HG02840 (cell line): ENCODE data around the gene BCAP29.
"Not testable (repeated sequence)": the region's sequence is repeated elsewhere in the genome, so short reads cannot be mapped to it uniquely, and the experiment has no call there.

ENCODE experiments used
- ATAC-seq: cut with Tn5 transposase; IDR thresholded peaks from one replicate; pipeline ENCODE4 v1.9.1; 2021; ENCODE audit warnings: mild to moderate bottlenecking, moderate library complexity, moderate number of reproducible peaks; ENCODE audit not compliant: unreplicated experiment, low FRiP score

Gene BCAP29

GRCh38 chr7:107579885-107580715 lies at the start of gene BCAP29:
BCAP29 (plus strand) TSS chr7:107580246; CDS start chr7:107580773, 527 bp downstream.
- peak; percentile 92 for ATAC-seq

DNA sequence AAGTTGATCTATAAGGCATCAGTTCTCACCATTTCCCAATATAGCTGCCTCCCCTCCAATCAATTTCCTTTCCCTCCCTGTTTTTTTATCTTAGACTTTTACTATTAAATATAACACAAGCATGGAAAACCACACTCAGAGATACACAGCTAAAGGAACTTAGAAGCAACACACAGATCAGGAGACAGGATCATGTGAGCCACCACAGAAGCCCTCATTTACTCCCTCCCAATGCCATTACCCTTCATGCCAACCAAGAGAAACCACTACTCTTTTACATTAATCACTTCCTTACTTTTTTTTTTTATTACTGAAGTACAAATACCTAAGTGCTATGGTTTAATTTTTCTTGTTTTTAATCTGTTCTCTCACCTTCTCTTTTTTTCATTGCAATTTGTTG lies 49.3 kb upstream of the BCAP29 start:
- ATAC-seq = no peak

DNA sequence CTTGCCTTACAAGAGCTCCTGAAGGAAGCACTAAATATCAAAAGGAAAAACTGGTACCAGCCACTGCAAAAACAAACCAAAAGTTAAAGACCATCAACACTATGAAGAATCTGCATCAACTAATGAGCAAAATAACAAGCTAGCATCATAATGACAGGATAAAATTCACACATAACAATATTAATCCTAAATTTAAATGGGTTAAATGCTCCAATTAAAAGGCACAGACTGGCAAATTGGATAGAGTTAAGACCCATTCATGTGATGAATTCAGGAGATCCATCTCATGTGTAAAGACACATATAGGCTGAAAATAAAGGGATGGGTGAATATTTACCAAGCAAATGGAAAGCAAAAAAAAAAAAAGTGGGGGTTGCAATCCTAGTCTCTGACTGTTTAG lies 45.9 kb upstream of the BCAP29 start:
- no peak for ATAC-seq

DNA sequence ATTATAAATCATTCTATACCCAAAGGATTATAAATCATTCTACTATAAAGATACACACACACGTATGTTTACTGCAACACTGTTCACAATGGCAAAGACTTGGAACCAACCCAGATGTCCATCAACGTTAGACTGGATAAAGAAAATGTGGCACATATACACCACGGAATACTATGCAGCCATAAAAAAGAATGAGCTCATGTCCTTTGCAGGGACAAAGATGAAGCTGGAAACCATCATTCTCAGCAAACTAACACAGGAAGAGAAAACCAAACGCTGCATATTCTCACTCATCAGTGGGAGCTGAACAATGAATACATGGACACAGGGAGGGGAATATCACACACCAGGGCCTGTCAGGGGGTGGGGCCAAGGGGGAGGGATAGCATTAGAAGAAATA lies 42.8 kb upstream of the BCAP29 start:
- ATAC-seq = not testable (repeated sequence)

GRCh38 chr7:107538001-107538400 lies 42.0 kb upstream of the BCAP29 start:
- ATAC-seq = no peak

- ATAC-seq = no peak
Measured at GRCh38 chr7:107543338-107543993, 36.6 kb upstream of the BCAP29 start.

GRCh38 chr7:107544848-107545591 lies 35.0 kb upstream of the BCAP29 start:
- no peak for ATAC-seq

- ATAC-seq = no peak
Measured at GRCh38 chr7:107551936-107552335, 28.1 kb upstream of the BCAP29 start.

- ATAC-seq = no peak
Measured at GRCh38 chr7:107555893-107556292, 24.2 kb upstream of the BCAP29 start.

DNA sequence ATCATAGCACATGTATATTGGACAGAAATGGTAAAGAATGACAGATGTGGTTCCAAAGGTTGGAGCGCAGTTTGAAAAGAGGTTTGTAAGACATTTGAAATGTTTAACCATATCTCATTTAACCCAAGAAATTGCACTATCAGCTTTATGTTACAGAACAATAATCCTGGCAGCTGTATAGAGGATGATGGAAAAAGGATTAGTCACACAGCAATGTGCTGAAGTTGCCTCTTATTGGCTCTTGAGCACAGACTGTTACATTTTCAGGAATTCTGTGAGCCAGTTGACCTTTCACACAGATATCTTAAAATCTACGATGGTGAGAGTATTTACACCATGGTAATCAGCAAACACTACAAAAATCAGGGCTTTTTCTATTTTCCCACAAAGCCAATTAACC lies 20.2 kb upstream of the BCAP29 start:
- ATAC-seq = no peak

DNA sequence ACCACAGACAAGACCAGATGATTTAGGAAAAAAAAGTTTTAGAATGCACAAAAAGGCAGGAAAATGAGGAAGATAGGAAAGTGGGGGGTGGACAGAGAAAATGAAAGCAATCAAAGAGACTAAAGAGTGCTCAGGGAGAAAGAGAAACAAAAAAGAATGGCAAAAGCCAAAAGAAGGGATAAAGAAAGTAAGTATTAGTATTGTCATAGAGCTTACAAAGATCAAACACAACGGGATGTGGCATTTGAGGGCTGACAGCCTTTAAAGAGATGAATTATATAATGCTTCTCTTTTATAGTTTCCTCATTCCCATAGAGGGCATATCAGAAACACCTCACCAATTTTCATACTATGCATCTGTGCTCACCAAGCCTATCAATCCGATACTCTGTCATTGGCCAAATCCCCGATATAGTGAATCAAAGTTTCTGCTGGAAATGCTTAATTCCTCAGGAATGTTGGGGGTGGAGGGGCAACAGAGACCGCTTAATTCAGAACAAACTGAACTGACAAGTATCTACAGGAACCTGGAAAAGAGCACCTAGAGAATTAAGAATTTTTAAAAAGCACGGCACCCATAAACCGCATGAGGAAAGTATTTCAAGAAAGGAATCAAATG lies 19.0 kb upstream of the BCAP29 start:
- ATAC-seq = no peak

GRCh38 chr7:107563081-107563774 lies 16.8 kb upstream of the BCAP29 start:
- ATAC-seq = peak; percentile 53

- ATAC-seq = peak; percentile 95
Measured at GRCh38 chr7:107563775-107564552, 16.1 kb upstream of the BCAP29 start, which contains the start of the genes COG5 and DUS4L. COG5 (minus strand) TSS chr7:107563920; CDS start chr7:107563896, 24 bp downstream. DUS4L (plus strand) TSS chr7:107563971; CDS start chr7:107567071, 3,100 bp downstream.

- ATAC-seq = no peak
Measured at GRCh38 chr7:107564553-107565298, 15.3 kb upstream of the BCAP29 start.

GRCh38 chr7:107570298-107570697 lies 9.7 kb upstream of the BCAP29 start:
- ATAC-seq = no peak

DNA sequence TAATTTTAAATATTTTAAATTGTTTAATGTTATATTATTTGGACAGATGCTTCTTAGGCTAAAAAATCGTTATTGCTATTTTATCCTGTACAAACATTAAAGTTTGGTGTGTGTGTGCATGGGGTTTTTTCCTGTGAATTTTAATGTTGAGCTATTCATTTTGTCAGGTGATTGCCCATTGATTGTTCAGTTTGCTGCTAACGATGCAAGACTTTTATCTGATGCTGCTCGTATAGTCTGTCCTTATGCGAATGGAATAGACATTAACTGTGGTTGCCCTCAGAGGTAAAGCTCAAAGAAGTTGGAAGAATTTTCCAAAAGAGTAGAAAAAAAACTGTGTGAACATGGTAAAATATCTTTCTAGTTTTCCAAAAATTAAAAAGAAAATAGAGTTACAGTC lies 6.5 kb upstream of the BCAP29 start:
- no peak for ATAC-seq

DNA sequence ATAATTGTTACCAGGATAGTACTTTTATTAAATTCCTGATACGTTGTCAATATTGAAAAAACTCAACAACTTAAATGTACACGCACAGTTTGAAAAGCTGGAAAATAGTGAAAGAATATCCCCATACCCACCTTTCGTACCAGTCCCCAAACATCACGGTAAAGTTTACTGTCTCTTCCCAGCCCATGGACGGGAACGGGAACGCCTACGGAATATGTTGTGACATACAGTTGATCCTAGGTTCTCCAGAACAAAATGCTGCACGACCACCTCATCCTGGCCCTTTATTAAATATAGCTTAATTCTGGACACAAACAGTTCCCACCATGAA lies 527 bp upstream of the BCAP29 start:
- ATAC-seq = no peak

DNA sequence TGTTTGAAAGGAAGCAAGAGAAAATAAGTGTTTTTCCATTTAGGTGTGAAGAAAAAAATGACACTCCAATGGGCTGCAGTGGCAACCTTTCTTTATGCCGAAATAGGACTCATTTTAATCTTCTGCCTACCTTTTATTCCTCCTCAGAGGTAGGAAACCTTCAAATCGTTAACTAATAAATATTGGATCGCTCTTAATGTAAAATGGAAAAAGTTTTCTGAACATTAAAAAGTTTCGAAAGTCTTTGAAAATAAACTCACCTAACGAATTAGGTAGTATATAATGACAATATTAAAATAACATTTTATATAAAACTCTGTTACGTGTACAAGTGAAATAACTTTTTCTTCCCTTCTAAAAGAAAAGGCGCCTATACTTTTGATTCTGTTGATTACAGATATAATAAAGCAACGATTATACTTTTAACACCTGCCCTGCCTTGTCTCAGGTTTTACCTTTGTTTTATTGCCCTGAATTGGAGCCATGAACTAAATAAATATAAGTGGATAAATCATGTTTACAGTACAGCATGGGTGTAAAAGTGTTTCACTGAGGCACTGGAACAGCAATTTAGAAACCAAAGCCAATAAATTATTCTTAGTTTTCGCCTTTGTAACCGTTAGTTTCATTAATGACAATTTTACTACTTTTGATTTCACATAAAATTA lies 804 bp downstream of the BCAP29 start:
- no peak for ATAC-seq
